A549 (cell line): Measurements from ENCODE around the gene EIF4B. TPM values are rescaled to one million over a fixed set of nuclear protein-coding genes. Genes with fewer than 3 reads are reported as not detected.

Source experiments
- ATAC-seq, 2 experiments: fragments of 200-7000 bp in 1 of 2; fragments of >200 bp in 1 of 2; cut with Nextera tagmentation in 1 of 2; cut with Tn5 transposase in 1 of 2; 3 replicates each; pipeline versions ENCODE4 v1.8.0 to v1.9.1; 2018 to 2020; ENCODE audit warnings: mild to moderate bottlenecking in 1 of 2, moderate library complexity in 1 of 2
- CTCF ChIA-PET: fragments of 300-600 bp; sonication (Branson Sonifier 250); formaldehyde crosslinking; extraction: SDS; loops from one replicate; lab custom pipeline; 2021; ENCODE audit warnings: antibody characterized with exemption, inconsistent platforms; lab: Yijun Ruan, JAX
- POLR2A ChIA-PET: fragments of 350-600 bp; formaldehyde crosslinking; extraction: SDS; loops from one replicate; lab custom pipeline; 2021; ENCODE audit warnings: antibody characterized with exemption, inconsistent platforms; lab: Yijun Ruan, JAX
- DNase-seq, 2 experiments: peaks; one replicate each; pipeline versions ENCODE4 v3.0.0 to v3.0.0-alpha.2; 2011 to 2016; ENCODE audit warnings: low read depth in 1 of 2, low spot score in 1 of 2
- FAIRE-seq: peaks from 2 replicates; lab custom pipeline; 2011; peaks lifted over from hg19 to GRCh38; lab: Jason Lieb, UNC
- H3K27ac ChIP-seq, 2 experiments: fragments of >200 bp; sonication (Bioruptor Twin); formaldehyde crosslinking; 3 replicates each; pipeline ENCODE4 v1.5.1; 2016 to 2017
- H3K4me1 ChIP-seq: fragments of >200 bp; sonication (Bioruptor Twin); formaldehyde crosslinking; 3 replicates; pipeline ENCODE4 v1.6.1; 2016
- H3K4me2 ChIP-seq: fragments of >200 bp; sonication (Bioruptor Twin); formaldehyde crosslinking; 3 replicates; pipeline ENCODE4 v1.6.1; 2016
- H3K4me3 ChIP-seq: fragments of >200 bp; sonication (Bioruptor Twin); formaldehyde crosslinking; 3 replicates; pipeline ENCODE4 v1.5.1; 2016
- H3K9me3 ChIP-seq: fragments of >200 bp; sonication (Bioruptor Twin); formaldehyde crosslinking; 3 replicates; pipeline ENCODE4 v1.6.1; 2016
- BHLHE40 ChIP-seq: IDR thresholded peaks from 2 replicates; pipeline ENCODE4 v1.6.1; 2012; ENCODE audit warnings: low read depth, low read length, inconsistent platforms
- CBX2 ChIP-seq: fragments of 200-600 bp; sonication (generic); IDR thresholded peaks from 2 replicates; pipeline ENCODE4 v1.6.1; 2016; ENCODE audit warnings: low read depth, mild to moderate bottlenecking, borderline replicate concordance
- JUNB ChIP-seq: fragments of >200 bp; sonication (Bioruptor Twin); formaldehyde crosslinking; IDR thresholded peaks from 2 replicates; pipeline ENCODE4 v1.6.1; 2016
- POLR2A ChIP-seq: IDR thresholded peaks from 2 replicates; pipeline ENCODE4 v1.6.1; 2012; ENCODE audit warnings: mild to moderate bottlenecking, low read length
- RNF2 ChIP-seq: fragments of 200-600 bp; sonication (generic); IDR thresholded peaks from 2 replicates; pipeline ENCODE4 v1.6.1; 2016; ENCODE audit warnings: low read depth, mild to moderate bottlenecking, antibody characterized with exemption, moderate library complexity, borderline replicate concordance
- SMC3 ChIP-seq: fragments of >200 bp; sonication (Bioruptor Twin); formaldehyde crosslinking; IDR thresholded peaks from 3 replicates; pipeline ENCODE4 v1.6.1; 2018; ENCODE audit warnings: inconsistent platforms
- SREBF2 ChIP-seq: fragments of 450-650 bp; IDR thresholded peaks from 2 replicates; pipeline ENCODE4 v1.6.1; 2014; ENCODE audit warnings: mild to moderate bottlenecking, moderate library complexity
- ZNF302 ChIP-seq: fragments of 250-450 bp; sonication (Bioruptor Pico); IDR thresholded peaks from 2 replicates; pipeline ENCODE4 v1.9.0; 2021; ENCODE audit warnings: inconsistent platforms, mild to moderate bottlenecking, moderate library complexity
- WGBS: methylation state at CpG from one replicate; pipeline ENCODE4 v1.1.6; 2017; ENCODE audit errors: missing lambda C conversion rate; 5-methylcytosine and 5-hydroxymethylcytosine counted together
- polyA plus RNA-seq, 4 experiments: library from polyadenylated mRNA; depleted of rRNA in 3 of 4; stranded (reverse); fragments of >200 nt; fragmentation: RNase III in 1 of 4; extraction: RNeasy Plus Mini Kit Qiagen cat#74134 plus additional on column Dnase treatment in 1 of 4; gene quantifications; 2 replicates in 3 of 4; 3 replicates in 1 of 4; pipeline ENCODE4 v1.2.3, GENCODE V29; 2011 to 2017
- TF ChIP-seq, protein P1 (sequence below): fragments of 250-450 bp; sonication (Bioruptor Pico); IDR thresholded peaks from 2 replicates; pipeline ENCODE4 v1.5.0; 2020; ENCODE audit warnings: low read depth, mild to moderate bottlenecking, moderate library complexity
- TF ChIP-seq, protein P2 (sequence below): fragments of 250-450 bp; sonication (Bioruptor Pico); IDR thresholded peaks from 2 replicates; pipeline ENCODE4 v1.5.0; 2021; ENCODE audit warnings: mild to moderate bottlenecking, moderate library complexity, borderline replicate concordance
- TF ChIP-seq, protein P3 (sequence below): IDR thresholded peaks from 2 replicates; pipeline ENCODE4 v1.6.1; 2012; ENCODE audit warnings: low read depth, borderline replicate concordance
- TF ChIP-seq, protein P4 (sequence below): fragments of 200-600 bp; sonication (generic); IDR thresholded peaks from 2 replicates; pipeline ENCODE4 v1.6.1; 2016; ENCODE audit warnings: antibody characterized with exemption, mild to moderate bottlenecking, moderate library complexity
- TF ChIP-seq, protein P5 (sequence below): fragments of >200 bp; sonication (Bioruptor Twin); formaldehyde crosslinking; IDR thresholded peaks from 3 replicates; pipeline ENCODE4 v1.5.1; 2016

Gene EIF4B
- polyA plus RNA-seq, 2 of the 4 experiments (the other 2 are of a cell fraction) = 377 to 650 TPM

DNA sequence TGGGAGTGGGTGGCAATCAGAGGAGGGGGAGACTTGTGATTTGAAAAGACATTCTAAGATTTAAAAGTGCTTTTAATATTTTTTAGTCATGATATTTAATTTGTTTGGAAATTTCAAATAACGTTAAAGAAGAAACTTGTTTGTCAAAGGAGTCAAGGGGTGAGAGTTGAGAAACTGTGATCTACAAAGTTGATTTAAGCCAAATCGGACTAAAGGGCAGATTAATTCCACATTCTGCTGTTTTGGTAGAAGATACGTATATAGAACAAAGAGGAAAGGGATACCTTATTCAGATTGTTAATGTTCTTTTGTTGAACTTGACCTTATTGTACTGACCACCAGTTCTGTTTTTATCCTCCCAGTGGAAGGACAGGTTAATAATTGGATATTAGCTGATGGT lies 6.7 kb downstream of the EIF4B start:
- no peak overlapping the region for H3K27ac ChIP-seq
- no peak overlapping the region for H3K4me3 ChIP-seq
- FAIRE-seq (no peak), DNase-seq (no peak), ATAC-seq (no peak)
- no peak overlapping the region for H3K4me2 ChIP-seq
- WGBS = 83% methylated on average over 3 of the region's 3 CpGs
- H3K9me3 ChIP-seq = no peaks in the 10 kb centered on the region
- ChIA-PET CTCF (interaction anchor here (0.6 to 1.3 kb wide), 6 partner anchors 9 to 947 kb away, joined by 3 to 8 read pairs (median 3); no protein-coding TSS in a partner anchor), POLR2A (no interaction called here)
- H3K4me1 ChIP-seq = peaks cover 37% of the 10 kb centered on the region; the same call in 2 of the 3 replicates
- TF ChIP-seq, protein P1, sequence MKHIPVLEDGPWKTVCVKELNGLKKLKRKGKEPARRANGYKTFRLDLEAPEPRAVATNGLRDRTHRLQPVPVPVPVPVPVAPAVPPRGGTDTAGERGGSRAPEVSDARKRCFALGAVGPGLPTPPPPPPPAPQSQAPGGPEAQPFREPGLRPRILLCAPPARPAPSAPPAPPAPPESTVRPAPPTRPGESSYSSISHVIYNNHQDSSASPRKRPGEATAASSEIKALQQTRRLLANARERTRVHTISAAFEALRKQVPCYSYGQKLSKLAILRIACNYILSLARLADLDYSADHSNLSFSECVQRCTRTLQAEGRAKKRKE (CRISPR knock-in tag) = no peak
- no peak for TF ChIP-seq BHLHE40
- TF ChIP-seq, protein P2, sequence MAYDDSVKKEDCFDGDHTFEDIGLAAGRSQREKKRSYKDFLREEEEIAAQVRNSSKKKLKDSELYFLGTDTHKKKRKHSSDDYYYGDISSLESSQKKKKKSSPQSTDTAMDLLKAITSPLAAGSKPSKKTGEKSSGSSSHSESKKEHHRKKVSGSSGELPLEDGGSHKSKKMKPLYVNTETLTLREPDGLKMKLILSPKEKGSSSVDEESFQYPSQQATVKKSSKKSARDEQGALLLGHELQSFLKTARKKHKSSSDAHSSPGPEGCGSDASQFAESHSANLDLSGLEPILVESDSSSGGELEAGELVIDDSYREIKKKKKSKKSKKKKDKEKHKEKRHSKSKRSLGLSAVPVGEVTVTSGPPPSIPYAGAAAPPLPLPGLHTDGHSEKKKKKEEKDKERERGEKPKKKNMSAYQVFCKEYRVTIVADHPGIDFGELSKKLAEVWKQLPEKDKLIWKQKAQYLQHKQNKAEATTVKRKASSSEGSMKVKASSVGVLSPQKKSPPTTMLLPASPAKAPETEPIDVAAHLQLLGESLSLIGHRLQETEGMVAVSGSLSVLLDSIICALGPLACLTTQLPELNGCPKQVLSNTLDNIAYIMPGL (CRISPR knock-in tag) = no peak
- no peak for TF ChIP-seq POLR2A
- no peak for TF ChIP-seq SREBF2
- TF ChIP-seq, protein P3, sequence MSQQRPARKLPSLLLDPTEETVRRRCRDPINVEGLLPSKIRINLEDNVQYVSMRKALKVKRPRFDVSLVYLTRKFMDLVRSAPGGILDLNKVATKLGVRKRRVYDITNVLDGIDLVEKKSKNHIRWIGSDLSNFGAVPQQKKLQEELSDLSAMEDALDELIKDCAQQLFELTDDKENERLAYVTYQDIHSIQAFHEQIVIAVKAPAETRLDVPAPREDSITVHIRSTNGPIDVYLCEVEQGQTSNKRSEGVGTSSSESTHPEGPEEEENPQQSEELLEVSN = no peak
- no peak for TF ChIP-seq ZNF302
- no peak for TF ChIP-seq CBX2
- TF ChIP-seq, protein P4, sequence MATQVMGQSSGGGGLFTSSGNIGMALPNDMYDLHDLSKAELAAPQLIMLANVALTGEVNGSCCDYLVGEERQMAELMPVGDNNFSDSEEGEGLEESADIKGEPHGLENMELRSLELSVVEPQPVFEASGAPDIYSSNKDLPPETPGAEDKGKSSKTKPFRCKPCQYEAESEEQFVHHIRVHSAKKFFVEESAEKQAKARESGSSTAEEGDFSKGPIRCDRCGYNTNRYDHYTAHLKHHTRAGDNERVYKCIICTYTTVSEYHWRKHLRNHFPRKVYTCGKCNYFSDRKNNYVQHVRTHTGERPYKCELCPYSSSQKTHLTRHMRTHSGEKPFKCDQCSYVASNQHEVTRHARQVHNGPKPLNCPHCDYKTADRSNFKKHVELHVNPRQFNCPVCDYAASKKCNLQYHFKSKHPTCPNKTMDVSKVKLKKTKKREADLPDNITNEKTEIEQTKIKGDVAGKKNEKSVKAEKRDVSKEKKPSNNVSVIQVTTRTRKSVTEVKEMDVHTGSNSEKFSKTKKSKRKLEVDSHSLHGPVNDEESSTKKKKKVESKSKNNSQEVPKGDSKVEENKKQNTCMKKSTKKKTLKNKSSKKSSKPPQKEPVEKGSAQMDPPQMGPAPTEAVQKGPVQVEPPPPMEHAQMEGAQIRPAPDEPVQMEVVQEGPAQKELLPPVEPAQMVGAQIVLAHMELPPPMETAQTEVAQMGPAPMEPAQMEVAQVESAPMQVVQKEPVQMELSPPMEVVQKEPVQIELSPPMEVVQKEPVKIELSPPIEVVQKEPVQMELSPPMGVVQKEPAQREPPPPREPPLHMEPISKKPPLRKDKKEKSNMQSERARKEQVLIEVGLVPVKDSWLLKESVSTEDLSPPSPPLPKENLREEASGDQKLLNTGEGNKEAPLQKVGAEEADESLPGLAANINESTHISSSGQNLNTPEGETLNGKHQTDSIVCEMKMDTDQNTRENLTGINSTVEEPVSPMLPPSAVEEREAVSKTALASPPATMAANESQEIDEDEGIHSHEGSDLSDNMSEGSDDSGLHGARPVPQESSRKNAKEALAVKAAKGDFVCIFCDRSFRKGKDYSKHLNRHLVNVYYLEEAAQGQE = no peak
- TF ChIP-seq, protein P5, sequence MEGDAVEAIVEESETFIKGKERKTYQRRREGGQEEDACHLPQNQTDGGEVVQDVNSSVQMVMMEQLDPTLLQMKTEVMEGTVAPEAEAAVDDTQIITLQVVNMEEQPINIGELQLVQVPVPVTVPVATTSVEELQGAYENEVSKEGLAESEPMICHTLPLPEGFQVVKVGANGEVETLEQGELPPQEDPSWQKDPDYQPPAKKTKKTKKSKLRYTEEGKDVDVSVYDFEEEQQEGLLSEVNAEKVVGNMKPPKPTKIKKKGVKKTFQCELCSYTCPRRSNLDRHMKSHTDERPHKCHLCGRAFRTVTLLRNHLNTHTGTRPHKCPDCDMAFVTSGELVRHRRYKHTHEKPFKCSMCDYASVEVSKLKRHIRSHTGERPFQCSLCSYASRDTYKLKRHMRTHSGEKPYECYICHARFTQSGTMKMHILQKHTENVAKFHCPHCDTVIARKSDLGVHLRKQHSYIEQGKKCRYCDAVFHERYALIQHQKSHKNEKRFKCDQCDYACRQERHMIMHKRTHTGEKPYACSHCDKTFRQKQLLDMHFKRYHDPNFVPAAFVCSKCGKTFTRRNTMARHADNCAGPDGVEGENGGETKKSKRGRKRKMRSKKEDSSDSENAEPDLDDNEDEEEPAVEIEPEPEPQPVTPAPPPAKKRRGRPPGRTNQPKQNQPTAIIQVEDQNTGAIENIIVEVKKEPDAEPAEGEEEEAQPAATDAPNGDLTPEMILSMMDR = no peak

DNA sequence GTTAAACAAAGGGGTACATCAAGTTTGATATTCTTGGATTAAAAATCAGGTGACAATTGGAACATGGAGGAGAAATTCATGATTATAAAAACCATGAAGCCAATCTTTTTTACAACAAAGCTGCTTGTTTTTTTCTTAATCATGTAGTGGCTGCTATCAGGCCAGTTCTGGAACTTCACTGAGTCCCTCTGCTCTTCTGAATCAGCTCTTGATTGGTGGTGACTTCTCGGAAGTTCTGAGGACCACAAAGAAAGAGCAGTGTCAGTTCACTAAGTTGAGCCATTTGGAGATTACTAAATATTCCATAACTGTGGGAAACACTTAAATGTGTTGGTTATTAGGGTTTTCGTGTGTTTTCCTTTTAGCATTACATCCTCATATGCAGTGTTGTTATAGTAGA lies 8.5 kb downstream of the EIF4B start:
- no peak overlapping the region for H3K4me2 ChIP-seq
- WGBS = 93% methylated on average over 2 of the region's 2 CpGs
- ChIA-PET POLR2A (interaction anchor here (0.6 to 0.7 kb wide), 3 partner anchors 9 to 118 kb away, joined by 3 read pairs; partner anchors contain the start of gene EIF4B), CTCF (interaction anchor here (0.9 to 1.6 kb wide), 3 partner anchors 12 to 129 kb away, joined by 5 read pairs; no protein-coding TSS in a partner anchor)
- ATAC-seq (no peak), FAIRE-seq (no peak), DNase-seq (no peak)
- peaks cover 19% of the 10 kb centered on the region; the same call in 2 of the 3 replicates for H3K4me1 ChIP-seq
- H3K27ac ChIP-seq = no peak overlapping the region
- TF ChIP-seq, protein P2 (CRISPR knock-in tag) = no peak
- TF ChIP-seq JUNB (no peak), SMC3 (no peak), RNF2 (no peak)
- H3K9me3 ChIP-seq = no peaks in the 10 kb centered on the region
- no peak overlapping the region for H3K4me3 ChIP-seq
